Activated CD8-positive, alpha-beta memory T cell treated with anti-CD3 and anti-CD28 coated beads, Interleukin-2, amount 50 U/mL, for 4 hours (primary cell): ENCODE measurements around the gene ZCCHC14.
"Not testable (repeated sequence)": the region's sequence is repeated elsewhere in the genome, so short reads cannot be mapped to it uniquely, and the experiment has no call there.

Experiments used
- DNase-seq: peaks from one replicate; pipeline ENCODE4 v3.0.0-alpha.2; 2020

The ZCCHC14 gene

DNA sequence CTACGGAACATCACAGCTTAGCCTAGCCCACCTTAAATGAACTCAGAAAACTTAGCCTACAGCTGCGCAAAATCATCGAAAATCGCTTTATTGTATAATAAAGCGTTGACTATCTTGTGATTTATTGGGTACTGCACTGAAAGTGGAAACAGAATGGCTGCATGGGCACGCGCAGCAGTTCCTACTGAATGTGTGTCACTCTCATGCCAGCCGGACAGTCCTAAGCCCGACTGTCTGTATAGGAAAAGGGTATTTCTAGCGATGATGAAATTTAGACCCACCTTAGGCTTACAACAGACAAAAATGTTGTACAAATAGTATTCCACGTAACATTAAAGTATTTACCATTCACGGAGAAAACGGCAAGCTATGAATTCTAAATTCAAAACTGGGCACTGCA lies 118.5 kb downstream of the ZCCHC14 start:
- no peak for DNase-seq

- no peak for DNase-seq
Measured at GRCh38 chr16:87372305-87372704, 120.5 kb downstream of the ZCCHC14 start.

DNA sequence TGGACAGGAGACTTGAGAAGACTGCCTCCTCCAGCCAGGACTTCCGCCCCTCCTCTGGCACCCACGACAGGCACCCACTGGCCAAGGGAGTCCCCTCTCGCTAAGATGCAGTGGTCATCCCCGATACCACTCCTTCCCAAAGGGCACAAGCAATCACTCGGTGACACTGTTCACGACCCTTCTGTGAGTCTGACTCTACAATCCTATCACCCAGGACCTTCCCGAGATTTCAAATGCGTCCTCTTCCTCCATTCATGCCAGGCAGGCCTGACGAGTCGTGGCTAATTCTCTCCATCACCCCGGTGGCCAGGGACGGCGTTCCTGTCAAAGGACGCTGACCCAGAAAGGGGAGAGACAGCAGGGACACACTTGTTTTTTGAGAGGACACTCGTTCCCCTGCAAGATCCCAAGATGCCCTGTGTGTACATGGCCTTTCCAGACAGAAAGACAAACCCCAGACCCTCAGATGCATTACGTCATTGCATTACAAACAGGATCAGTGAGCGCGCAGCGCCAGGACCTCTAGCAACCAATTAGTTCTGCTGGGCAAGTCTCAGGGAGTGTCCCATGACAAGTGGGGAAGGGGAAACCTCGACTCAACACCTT lies 121.5 kb downstream of the ZCCHC14 start:
- DNase-seq, result no peak

DNA sequence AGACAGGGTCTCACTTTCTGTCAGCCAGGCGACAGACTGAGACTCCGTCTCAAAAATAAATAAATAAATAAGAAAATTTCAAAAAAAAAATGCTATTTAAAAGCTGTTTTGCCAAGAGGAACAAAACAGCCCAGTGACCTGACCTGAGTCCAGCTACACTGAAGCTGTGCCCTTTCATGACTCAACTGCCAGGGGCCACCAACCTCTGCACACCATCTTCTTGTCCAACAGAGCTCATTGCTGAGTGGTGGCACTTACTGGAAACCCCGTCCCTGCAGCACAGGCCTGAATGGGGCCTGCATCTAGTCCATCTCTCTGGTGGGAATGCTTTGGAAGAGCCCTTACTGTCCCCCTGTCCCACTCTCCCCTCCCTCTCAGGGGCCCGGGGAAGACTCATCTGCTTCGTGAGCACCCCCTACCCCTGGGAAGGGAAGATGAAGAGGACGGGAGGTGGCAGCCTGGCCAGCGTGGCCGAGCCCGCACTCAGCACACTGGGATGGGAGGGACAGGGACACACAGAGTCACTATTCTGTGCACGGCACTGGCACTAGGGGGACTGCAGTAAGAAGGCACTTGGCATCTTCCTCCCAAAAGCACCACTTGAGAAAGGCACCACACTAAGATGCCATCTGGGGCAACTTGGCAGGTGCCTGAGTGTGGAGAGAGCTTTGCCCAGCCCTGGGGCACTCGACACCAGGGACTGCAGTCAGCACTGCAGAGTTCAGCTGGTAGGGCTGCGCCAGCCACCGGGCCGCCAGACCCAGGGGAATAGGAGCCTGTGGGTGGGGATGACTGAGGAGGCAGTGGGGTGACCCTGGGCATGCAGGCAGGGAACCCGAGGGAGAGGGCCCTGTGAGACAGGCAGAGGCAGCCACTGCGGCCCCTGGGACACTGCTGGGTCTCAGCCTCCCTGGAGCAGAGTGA lies 122.8 kb downstream of the ZCCHC14 start:
- no peak for DNase-seq

DNA sequence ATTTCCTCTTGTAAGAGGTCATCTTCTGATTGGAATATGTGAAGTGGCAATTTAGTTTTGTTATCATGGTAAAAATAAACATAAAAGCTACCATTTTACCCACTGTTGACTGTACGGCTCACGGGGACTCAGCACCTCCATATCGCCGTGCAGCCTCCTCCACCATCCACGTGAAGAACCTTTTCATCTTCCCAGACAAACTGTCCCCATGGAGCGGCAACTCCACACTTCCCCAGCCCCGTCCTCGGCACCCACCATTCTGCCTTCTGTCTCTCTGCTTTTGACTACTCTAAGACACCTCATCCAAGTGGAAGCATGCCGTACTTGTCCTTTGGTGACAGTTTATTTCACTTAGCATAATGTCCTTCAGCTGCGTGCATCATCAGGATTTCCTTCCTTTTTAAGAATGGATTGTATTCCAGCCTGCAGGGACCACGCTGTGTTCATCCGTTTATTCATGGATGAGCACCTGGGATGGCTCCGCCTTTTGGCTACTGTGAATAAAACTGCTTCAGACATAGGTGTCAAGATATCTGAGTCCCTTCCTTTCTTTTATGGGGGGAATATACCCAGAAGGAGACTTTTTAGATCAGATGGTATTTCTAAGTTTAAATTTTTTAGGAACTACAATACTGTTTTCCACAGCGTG lies 123.6 kb downstream of the ZCCHC14 start:
- DNase-seq, result no peak

- no peak for DNase-seq
Measured at GRCh38 chr16:87368029-87368770, 124.6 kb downstream of the ZCCHC14 start.

- DNase-seq, result no peak
Measured at GRCh38 chr16:87367529-87367928, 125.3 kb downstream of the ZCCHC14 start.

GRCh38 chr16:87366930-87367329 lies 125.9 kb downstream of the ZCCHC14 start:
- no peak for DNase-seq

DNA sequence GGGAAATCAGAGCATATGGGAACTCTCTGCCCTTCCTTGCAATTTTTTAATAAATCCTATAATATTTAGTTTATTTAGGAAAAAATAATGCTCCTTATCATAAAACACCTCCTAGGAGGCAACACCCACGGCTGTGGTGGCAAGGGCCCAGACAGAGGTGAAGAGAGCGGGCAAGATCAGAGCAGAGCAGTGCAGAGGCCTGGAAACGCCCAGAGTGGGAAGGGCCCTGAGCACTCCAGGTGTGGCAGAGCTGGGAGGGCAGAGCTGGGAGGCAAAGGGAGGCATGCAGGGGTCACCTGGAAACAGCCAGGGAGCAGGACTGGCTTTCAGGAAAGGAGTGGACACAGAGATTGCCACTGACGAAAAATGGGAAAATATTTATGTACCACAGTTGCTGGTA lies 126.5 kb downstream of the ZCCHC14 start:
- DNase-seq, result no peak

DNA sequence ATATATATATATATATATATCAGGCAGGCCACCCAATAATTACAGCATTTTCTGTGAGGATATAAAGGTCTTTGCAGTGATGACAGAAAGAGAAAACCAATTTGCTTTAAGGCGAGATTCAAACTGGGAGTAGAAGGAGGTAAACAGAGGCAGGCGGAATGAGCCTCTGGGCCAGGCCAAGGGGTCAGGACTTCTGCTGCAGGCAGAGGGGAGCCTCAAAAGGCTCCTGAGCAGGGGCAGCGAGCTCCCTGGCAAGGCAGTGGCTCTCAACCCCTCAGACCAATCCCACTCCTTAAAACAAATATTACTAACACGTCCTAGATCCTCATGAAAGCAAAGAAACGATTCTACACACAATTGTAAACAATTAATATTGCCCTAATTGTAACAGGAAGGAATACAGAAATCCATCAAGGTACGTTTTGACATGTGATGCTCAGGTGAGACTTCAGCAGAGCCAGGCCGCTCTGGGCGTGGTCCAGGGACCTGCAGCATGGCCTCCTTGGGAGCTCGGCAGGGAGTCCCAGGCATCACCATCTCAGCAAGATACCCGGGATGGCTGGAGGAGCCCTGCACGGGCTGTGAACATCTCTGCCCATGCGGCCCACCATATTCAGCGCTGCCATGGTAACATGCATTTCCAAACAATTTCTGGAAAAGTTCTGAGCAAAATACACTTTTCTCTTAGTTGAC lies 127.7 kb downstream of the ZCCHC14 start:
- no peak for DNase-seq

DNA sequence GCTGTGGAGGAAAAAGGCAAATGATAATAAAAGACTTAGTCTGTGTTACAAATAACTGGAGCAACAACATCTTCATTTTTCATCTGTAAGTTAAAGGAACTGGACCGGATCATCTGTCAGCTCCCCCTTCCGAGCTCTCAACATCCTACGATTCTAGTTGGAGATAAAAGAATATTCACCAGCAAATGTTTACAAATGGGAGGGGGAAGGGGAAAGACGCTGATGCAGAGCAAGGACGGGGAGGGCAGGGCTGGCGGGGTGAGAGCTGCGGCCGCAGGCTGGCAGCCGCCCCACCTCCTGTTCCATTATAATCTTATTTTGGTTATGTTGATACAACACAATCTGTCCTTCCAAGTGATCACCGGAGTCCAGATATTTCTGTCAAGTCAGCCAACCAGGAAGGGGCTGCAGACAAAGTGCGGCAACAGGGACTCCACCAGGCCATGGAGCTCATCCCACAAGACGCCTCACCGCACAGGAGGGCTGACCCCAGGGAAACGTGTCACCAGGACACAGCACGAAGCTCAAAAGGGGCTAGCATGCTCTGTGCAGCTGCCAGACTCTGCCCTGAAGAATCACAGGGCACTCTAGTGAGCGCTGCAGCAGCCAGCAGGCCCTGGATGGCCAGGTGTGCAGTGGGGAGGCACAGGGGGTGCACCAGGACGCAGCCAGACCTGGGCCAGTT lies 128.9 kb downstream of the ZCCHC14 start:
- DNase-seq, result no peak

DNA sequence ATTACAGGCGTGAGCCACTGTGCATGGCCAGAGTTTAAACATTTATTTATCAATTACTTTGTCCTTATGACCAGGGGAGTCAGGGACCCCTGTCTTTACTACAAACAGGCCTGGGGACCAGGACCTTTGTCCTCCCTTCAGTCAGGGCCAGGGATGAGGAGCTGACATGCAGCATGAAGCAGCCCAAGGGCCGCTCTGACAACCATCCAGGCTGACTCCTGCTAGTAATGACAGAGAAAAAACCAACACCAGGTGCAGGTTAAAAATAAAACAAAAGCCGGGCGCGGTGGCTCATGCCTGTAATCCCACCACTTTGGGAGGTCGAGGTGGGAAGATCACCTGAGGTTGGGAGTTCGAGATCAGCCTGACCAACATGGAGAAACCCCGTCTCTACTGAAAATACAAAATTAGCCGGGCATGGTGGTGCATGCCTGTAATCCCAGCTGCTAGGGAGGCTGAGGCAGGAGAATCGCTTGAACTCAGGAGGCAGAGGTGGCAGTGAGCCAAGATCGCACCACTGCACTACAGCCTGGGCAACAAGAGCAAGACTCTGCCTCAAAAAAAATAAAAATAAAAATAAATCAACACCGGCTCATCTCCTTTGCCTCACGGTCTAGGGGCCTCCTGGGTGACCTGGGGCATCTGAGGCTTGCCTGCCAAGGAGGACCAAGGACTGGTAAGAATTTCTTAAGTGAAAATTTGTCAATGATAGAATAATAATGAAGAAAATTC lies 129.8 kb downstream of the ZCCHC14 start:
- DNase-seq, result not testable (repeated sequence)

DNA sequence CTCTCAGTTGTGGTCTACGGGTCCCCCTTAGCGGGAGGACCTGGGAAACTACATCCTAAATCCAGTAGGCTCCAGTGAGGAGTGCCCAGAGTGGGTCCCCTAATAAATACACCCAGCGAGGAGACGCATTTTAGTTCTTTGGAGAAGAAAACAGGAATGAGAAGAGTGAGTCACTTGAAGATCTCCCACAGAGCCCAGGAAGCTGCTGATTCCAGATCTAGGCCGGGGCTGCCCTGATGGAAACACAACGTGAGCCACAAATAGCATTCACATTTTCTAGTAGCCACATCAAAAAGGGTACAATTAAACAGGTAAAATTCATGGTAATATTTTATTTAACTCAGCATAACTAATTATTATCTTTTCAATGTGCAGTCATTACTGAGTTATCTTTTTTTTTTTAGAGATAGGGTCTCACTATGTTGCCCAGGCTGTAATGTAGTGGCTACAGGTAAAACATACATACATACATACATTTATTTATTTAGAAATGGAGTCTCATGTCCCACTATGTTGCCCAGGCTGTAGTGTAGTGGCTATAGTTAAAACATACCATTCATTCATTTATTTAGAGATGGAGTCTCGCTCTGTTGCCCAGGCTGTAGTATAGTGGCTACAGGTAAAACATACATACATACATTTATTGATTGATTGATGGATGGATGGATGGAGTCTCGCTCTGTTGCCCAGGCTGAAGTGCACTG lies 130.8 kb downstream of the ZCCHC14 start:
- DNase-seq, result no peak

DNA sequence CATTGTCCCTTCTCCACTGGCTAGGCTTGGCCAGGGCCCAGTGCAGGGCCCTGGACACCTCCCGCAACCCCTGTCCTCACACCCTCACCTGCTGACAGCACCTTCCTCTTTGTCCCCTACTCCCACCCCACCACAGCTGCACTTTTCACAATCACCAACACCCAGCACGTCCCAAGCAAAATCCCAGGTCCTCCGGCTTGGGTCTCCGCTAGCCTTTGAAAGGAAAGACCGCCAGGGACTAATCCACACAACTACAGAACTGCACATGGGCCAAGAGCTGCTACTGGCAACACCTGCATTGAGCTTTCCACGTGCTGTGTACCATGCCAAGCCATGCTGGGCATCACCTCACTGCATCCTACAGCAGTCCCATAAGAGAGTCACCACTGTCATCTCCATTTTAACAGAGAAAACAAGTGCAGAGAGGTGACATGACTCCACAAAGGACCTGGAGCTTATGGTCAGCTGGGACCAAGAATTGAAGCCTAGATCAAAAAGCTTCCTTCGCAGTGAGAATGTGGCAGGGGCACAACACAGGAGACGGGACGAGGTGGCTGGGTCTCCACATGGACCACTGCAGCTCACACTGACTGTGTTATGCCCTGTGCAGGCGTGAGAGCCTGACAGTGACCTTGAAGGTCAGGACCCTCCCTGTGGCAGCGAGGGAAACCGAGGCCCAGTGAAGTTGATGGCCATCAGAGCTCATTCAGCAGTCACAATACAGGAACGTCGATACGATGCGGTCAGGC lies 131.8 kb downstream of the ZCCHC14 start:
- no peak for DNase-seq

DNA sequence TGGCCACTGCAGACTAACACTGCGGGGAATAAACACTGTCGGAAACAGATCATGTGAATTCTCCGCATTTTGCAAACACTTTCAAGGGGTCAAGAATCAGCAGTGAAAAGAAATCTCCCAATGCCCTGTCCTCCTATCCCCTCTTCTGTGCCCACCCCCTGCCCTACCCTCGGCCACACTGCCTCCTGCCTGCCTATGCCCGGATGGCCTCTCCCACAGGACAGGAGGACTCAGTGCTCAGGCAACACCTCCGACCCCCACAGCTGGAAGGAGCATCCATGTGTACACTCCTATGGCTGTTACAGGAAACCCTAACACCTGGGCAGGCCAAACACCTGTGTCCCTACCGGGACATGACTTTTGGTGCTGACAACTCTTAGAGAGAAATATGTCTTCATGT lies 133.7 kb downstream of the ZCCHC14 start:
- DNase-seq, result no peak

DNA sequence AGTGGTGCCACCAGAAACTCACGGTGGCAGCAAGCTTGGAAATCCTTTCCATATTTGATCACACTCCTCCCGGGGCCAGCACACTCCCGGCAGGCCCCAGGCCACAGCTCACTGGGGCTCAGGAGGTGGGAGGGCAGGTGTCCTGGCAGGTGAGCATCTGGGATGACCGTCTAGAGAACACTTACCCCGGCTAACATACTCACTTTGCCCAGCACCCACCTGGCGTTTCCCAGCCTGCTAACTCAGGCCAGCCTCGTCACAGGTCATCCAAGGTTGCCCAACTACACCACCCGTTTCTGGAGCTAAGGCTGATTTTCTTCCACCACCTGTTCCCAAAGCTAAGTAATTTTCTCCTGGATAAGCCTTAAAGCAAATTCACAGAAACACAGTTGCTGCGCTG lies 134.1 kb downstream of the ZCCHC14 start:
- no peak for DNase-seq

DNA sequence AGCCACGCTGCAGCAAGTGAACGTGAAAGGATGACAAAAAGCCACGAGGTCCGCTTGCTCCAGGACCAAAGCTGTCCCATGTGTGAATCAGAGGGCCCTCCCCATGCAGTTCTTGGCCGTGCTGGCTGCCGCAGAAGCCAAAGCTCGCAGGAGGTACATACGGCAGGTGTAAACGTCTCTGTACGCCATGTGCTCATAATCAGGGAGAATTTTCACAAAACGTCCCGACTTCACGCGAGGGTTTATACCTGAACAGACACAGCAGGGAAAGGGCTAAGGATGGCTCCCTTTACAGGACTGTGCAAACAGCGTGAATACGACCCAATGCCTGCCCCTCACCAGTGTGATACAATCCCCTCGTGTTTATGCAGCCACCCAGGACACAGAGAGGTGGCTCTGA lies 134.6 kb downstream of the ZCCHC14 start:
- DNase-seq, result no peak

DNA sequence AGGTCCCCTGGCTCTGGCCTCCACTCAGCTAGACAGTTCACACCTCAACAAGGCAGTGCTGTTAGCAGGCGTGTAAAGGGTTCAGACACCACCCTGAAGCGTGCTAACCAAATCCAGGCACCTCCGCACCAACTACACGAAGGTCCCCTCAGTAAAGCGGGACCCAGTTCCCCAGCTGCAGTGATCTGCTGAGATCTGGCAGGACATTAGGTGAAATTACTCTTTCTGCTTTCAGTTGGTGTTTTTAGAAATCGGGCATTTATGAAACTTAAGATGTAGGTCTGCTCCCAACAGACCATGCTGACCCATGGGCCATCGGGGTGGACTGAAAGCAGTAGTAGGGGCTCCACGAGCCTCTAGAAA lies 136.4 kb downstream of the ZCCHC14 start:
- no peak for DNase-seq
